MV-4-11 (cell line): ENCODE data around the gene TRNP1.

Source experiments
- DNase-seq: peaks from one replicate; lab custom pipeline; 2025; lab: John Stamatoyannopoulos, UW

The TRNP1 gene

GRCh38 chr1:27026621-27027574 lies 33.4 kb downstream of the TRNP1 start:
- DNase-seq = peak; percentile 78

- peak; percentile 84 for DNase-seq
These were observed 34.2 kb downstream of the TRNP1 start for GRCh38 chr1:27027575-27028250.

GRCh38 chr1:27029517-27029916 lies 36.0 kb downstream of the TRNP1 start:
- no peak for DNase-seq

- DNase-seq = peak; percentile 12
These were observed 38.0 kb downstream of the TRNP1 start for GRCh38 chr1:27031235-27032118.

- DNase-seq = no peak
These were observed 38.6 kb downstream of the TRNP1 start for GRCh38 chr1:27032119-27032461.

GRCh38 chr1:27033043-27033746 lies 39.7 kb downstream of the TRNP1 start:
- DNase-seq = no peak

GRCh38 chr1:27035344-27035743 lies 41.9 kb downstream of the TRNP1 start:
- DNase-seq = no peak

GRCh38 chr1:27036718-27037117 lies 43.2 kb downstream of the TRNP1 start:
- no peak for DNase-seq

GRCh38 chr1:27037518-27037917 lies 44.0 kb downstream of the TRNP1 start:
- DNase-seq = no peak

- DNase-seq = peak; percentile 23
These were observed 44.5 kb downstream of the TRNP1 start for GRCh38 chr1:27038020-27038419.

GRCh38 chr1:27042670-27043069 lies 49.2 kb downstream of the TRNP1 start:
- DNase-seq = no peak

GRCh38 chr1:27044613-27045151 lies 51.2 kb downstream of the TRNP1 start:
- DNase-seq = peak; percentile 64

- DNase-seq = peak; percentile 24
These were observed 52.6 kb downstream of the TRNP1 start for GRCh38 chr1:27045973-27046558.

GRCh38 chr1:27047914-27048313 lies 54.4 kb downstream of the TRNP1 start:
- no peak for DNase-seq

- DNase-seq = no peak
These were observed 55.6 kb downstream of the TRNP1 start for GRCh38 chr1:27049100-27049499.

- DNase-seq = peak; percentile 24
These were observed 56.1 kb downstream of the TRNP1 start for GRCh38 chr1:27049607-27050006.
